Measurements from ENCODE around the gene JAG2.

JAG2 gene

DNA sequence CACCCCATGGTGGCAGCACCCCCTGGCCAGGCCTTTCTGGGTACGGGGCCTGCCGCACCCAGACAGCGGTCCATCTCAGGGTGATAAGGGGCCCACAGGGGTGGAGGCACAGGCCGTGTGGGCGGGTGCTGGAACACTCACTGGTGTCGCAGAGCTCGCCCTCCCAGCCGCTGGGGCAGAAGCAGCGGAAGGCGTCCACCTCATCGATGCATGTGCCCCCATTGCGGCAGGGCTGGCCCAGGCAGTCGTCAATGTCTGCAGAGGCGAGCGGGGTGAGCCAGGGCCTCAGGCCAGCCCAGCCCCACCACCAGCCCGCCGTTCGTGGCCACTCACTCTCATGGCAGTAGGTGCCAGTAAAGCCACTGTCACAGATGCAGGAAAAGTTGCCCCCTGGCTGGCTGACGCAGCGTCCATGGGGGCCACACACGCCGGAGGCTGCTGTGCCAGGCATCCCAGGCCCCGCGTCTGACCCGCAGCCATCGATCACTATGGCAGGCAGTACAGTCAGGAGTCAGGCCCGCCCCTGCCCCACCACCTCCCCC is 19.9 kb downstream of the JAG2 start:
- no peaks in the 10 kb centered on the region for H3K27me3 Mint-ChIP-seq (ENCODE audit: low read depth)
- no peaks in the 10 kb centered on the region for H3K4me1 Mint-ChIP-seq (ENCODE audit: low read depth)
- no peaks in the 10 kb centered on the region for H3K9me3 Mint-ChIP-seq
- no peak overlapping the region for H3K4me3 Mint-ChIP-seq
- H3K27ac Mint-ChIP-seq: no peak overlapping the region
- H3K36me3 Mint-ChIP-seq (ENCODE audit: low read depth): no peaks in the 10 kb centered on the region

DNA sequence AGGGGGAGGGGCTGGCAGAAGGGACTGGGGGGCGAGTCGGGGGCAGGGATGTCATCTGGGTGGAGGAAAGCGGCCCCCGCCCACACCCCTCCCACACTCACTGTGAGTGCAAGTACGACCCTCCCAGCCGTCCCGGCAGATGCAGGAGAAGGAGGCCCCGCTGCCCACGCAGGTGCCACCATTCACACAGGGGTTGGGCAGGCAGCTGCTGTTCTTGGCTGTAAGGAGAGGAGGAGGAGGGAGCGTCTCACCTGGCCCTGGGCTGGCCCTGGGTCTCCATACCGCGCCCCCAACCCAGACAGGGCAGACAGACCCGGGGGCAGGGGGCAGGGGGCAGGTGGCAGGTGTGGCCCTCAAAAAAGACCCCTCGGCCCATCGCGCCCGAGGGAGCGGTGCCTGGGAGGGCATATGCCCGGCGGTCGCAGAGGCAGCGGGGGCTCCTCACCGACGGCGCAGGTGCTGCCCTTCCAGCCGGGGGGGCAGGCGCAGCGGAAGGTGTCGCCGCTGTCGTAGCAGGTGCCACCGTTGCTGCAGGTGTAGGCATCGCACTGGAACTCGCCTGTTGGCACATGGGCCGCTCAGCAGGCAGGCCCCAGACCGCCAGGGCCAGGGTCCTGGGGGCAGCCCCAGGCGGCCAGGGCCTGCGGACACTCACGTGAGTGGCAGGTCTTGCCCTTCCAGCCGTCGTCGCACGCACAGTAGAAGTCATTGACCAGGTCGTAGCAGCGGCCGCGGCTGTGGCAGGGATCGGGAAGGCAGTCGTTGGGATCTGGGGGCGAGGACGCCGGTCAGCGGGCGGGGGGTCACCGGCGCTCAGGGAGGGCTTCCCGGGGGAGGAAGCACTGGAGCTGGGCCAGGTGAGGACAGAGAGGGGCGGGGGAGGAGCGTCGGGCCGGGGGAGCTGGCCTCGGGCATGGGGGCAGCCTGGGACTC is 20.6 kb downstream of the JAG2 start:
- Mint-ChIP-seq H3K27me3 (ENCODE audit: low read depth) (no peaks in the 10 kb centered on the region), H3K36me3 (ENCODE audit: low read depth) (no peaks in the 10 kb centered on the region), H3K27ac (no peak overlapping the region), H3K9me3 (no peaks in the 10 kb centered on the region), H3K4me1 (ENCODE audit: low read depth) (no peaks in the 10 kb centered on the region), H3K4me3 (no peak overlapping the region)

DNA sequence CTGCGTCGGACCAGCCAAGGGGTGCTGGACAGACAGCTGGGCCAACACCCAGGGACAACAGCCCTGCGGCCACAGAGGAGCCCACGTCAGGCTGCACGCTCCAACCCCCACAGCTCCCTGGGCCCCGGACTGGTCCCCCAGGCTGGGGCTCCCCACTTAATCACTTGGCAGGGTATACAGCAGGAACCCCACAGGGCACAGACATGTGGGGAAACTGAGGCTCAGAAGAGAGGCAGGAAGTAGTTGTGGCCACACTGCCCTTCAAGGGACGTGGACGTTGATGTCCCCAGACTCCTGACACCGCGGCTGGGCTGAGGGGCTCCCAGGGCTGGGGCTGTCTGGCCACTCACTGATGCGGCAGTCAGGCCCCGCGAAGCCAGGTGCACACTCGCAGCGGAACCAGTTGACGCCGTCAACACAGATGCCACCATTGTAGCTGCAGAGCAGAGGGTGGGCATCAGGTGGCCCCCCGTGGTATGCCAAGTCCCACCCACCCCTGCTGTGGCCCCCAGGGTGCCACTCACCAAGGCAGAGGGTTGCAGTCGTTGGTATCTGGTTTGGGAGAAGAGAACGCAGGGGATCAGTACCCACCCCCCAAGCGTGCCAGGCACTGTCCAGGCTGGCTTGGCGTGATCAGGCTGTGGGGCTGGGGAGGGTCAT is 21.5 kb downstream of the JAG2 start:
- H3K9me3 Mint-ChIP-seq: no peaks in the 10 kb centered on the region

DNA sequence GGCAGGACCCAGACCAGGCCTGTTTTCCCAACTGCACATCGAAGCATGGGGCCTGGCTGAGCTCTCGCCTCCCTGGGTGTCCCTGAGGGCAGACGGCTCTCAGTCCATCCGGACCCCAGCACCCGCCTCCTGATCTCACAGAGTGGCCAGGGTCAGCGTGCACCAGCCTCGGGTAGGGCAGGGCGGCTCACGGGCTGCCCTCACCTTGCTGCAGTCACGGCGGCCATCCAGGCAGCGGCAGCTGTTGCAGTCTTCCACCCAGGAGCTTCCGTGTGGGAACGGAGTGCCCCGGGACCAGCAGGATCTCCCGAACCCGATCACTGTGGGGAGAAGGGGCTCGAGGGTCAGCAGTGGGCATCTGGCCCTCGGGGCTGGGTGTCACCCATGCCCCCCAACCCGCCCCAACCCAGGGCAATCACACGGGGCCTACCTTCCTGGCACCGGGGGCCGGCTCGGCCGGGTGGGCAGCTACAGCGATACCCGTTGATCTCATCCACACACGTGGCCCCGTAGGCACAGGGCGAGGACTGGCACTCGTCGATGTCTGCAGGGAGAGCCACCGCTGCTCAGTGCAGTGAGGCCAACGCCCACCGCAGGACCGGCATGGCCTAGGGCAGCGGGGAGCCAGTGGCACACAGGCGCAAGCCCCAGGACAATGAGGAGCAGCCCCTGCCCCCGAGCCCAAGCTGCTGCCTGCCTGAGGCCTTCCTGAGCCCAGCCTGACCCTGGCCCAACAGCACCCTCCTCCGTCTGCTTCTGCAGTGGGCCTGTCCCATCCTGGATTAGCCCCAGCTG is 22.2 kb downstream of the JAG2 start:
- peaks cover 4% of the 10 kb centered on the region for H3K9me3 Mint-ChIP-seq
- peaks cover 2% of the 10 kb centered on the region for H3K36me3 Mint-ChIP-seq (ENCODE audit: low read depth)
- no peaks in the 10 kb centered on the region for H3K4me1 Mint-ChIP-seq (ENCODE audit: low read depth)
- no peak overlapping the region for H3K4me3 Mint-ChIP-seq
- H3K27ac Mint-ChIP-seq: no peak overlapping the region
- no peaks in the 10 kb centered on the region for H3K27me3 Mint-ChIP-seq (ENCODE audit: low read depth)

More for the DNA sequence above, 21.5 kb downstream of the JAG2 start:
- Mint-ChIP-seq H3K36me3 (ENCODE audit: low read depth) (peaks cover 2% of the 10 kb centered on the region), H3K4me3 (no peak overlapping the region), H3K27ac (no peak overlapping the region), H3K4me1 (ENCODE audit: low read depth) (no peaks in the 10 kb centered on the region), H3K27me3 (ENCODE audit: low read depth) (no peaks in the 10 kb centered on the region)

- no peaks in the 10 kb centered on the region for H3K4me1 Mint-ChIP-seq (ENCODE audit: low read depth)
- peaks cover 2% of the 10 kb centered on the region for H3K36me3 Mint-ChIP-seq (ENCODE audit: low read depth)
- H3K27ac Mint-ChIP-seq: no peak overlapping the region
- H3K9me3 Mint-ChIP-seq: peaks cover 8% of the 10 kb centered on the region
- H3K27me3 Mint-ChIP-seq (ENCODE audit: low read depth): no peaks in the 10 kb centered on the region
- H3K4me3 Mint-ChIP-seq: no peak overlapping the region
These were observed 23.0 kb downstream of the JAG2 start for GRCh38 chr14:105145381-105146180.

- H3K4me1 Mint-ChIP-seq (ENCODE audit: low read depth): no peaks in the 10 kb centered on the region
- H3K9me3 Mint-ChIP-seq: peaks cover 13% of the 10 kb centered on the region
- H3K36me3 Mint-ChIP-seq (ENCODE audit: low read depth): peaks cover 2% of the 10 kb centered on the region
- no peaks in the 10 kb centered on the region for H3K27me3 Mint-ChIP-seq (ENCODE audit: low read depth)
- no peak overlapping the region for H3K4me3 Mint-ChIP-seq
- H3K27ac Mint-ChIP-seq: no peak overlapping the region
These were observed 23.8 kb downstream of the JAG2 start for GRCh38 chr14:105144666-105145380.

- no peak overlapping the region for H3K27ac Mint-ChIP-seq
- H3K36me3 Mint-ChIP-seq (ENCODE audit: low read depth): peaks cover 2% of the 10 kb centered on the region
These were observed 24.4 kb downstream of the JAG2 start for GRCh38 chr14:105144026-105144665.

GRCh38 chr14:105143451-105144025 is 25.0 kb downstream of the JAG2 start:
- Mint-ChIP-seq H3K36me3 (ENCODE audit: low read depth) (peaks cover 2% of the 10 kb centered on the region), H3K4me3 (no peak overlapping the region), H3K27ac (no peak overlapping the region), H3K27me3 (ENCODE audit: low read depth) (no peaks in the 10 kb centered on the region), H3K9me3 (peaks cover 14% of the 10 kb centered on the region), H3K4me1 (ENCODE audit: low read depth) (no peaks in the 10 kb centered on the region)

More at GRCh38 chr14:105144026-105144665, 24.4 kb downstream of the JAG2 start:
- Mint-ChIP-seq H3K27me3 (ENCODE audit: low read depth) (no peaks in the 10 kb centered on the region), H3K4me3 (no peak overlapping the region), H3K9me3 (peaks cover 14% of the 10 kb centered on the region), H3K4me1 (ENCODE audit: low read depth) (no peaks in the 10 kb centered on the region)

- no peak overlapping the region for H3K27ac Mint-ChIP-seq
- no peak overlapping the region for H3K4me3 Mint-ChIP-seq
- peaks cover 14% of the 10 kb centered on the region for H3K9me3 Mint-ChIP-seq
- H3K4me1 Mint-ChIP-seq (ENCODE audit: low read depth): no peaks in the 10 kb centered on the region
- peaks cover 2% of the 10 kb centered on the region for H3K36me3 Mint-ChIP-seq (ENCODE audit: low read depth)
- H3K27me3 Mint-ChIP-seq (ENCODE audit: low read depth): no peaks in the 10 kb centered on the region
These were observed 25.7 kb downstream of the JAG2 start for GRCh38 chr14:105142651-105143450.

DNA sequence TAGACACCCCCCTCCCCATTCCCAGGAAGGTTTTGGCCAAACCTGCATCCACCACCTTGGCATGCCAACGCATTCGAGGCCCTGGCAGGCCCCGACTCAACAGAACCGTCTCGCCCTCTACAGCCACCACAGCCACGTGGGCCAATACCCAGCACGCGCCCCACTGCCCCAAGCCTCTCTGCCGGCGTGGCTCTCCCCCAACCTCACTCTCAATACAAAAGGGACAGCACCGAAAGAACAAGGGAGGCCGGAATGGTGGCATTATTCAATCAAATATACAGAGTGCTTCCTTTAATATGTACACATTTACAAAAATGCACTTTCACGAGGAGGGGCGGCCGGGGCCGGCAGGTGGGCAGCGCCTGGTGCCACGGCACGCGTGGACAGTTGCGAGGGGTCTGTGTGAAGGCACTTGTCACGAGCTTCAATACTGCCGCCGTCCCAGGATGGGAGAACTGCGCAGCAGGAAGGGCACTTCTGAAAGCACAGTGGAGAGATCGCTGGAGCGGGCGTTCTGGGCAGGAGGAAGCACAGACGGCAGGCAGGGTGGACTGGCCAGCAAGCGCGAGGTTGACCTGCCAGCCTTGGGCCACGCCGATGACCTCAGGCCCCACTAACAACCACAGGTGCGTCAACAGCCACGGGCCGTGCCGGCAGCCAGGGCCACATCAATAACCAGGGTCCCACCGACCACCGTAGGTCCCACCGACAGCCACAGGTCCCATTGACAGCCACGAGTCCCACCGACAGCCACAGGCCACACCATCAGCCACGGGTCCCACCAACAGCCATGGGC is 26.9 kb downstream of the JAG2 start:
- no peaks in the 10 kb centered on the region for H3K4me1 Mint-ChIP-seq (ENCODE audit: low read depth)
- peaks cover 14% of the 10 kb centered on the region for H3K9me3 Mint-ChIP-seq
- H3K27ac Mint-ChIP-seq: no peak overlapping the region
- no peaks in the 10 kb centered on the region for H3K27me3 Mint-ChIP-seq (ENCODE audit: low read depth)
- H3K36me3 Mint-ChIP-seq (ENCODE audit: low read depth): peaks cover 2% of the 10 kb centered on the region
- no peak overlapping the region for H3K4me3 Mint-ChIP-seq

GRCh38 chr14:105141026-105141425 is 27.6 kb downstream of the JAG2 start:
- Mint-ChIP-seq H3K9me3 (peaks cover 14% of the 10 kb centered on the region), H3K4me3 (no peak overlapping the region), H3K36me3 (ENCODE audit: low read depth) (peaks cover 2% of the 10 kb centered on the region), H3K27me3 (ENCODE audit: low read depth) (no peaks in the 10 kb centered on the region), H3K4me1 (ENCODE audit: low read depth) (no peaks in the 10 kb centered on the region), H3K27ac (no peak overlapping the region)

Data from T-helper 1 cell treated with Interleukin-12 subunit alpha and Interleukin-12 subunit beta and Interleukin-4 antibody, amounts not matched to agents 30 μg/mL and 1 μg/mL, for 36 hours (primary cell).